Keratinocyte (primary cell): ENCODE data around the gene NGRN. TPM values are rescaled to one million over a fixed set of nuclear protein-coding genes. Genes with fewer than 3 reads are reported as not detected.

Experiments used
- DNase-seq: peaks from one replicate; pipeline ENCODE4 v3.0.0-alpha.2; 2011; ENCODE audit warnings: low read depth, missing footprints, low spot score
- FAIRE-seq: peaks from 2 replicates; lab custom pipeline; 2011; peaks lifted over from hg19 to GRCh38; lab: Jason Lieb, UNC
- H2AFZ ChIP-seq: 2 replicates; pipeline ENCODE4 v1.6.0; 2012; ENCODE audit warnings: low read length, control low read depth, inconsistent platforms; ENCODE audit not compliant: control insufficient read depth
- H3K27ac ChIP-seq: 2 replicates; pipeline ENCODE4 v1.5.1; 2011; ENCODE audit warnings: low read length; ENCODE audit not compliant: control insufficient read depth, insufficient read depth
- H3K27me3 ChIP-seq: 3 replicates; pipeline ENCODE4 v1.6.0; 2011; ENCODE audit warnings: low read length; ENCODE audit not compliant: control insufficient read depth, insufficient read depth; ENCODE audit errors: extremely low read depth
- H3K36me3 ChIP-seq, 2 experiments: 2 replicates in 1 of 2; 3 replicates in 1 of 2; pipeline ENCODE4 v1.5.1; 2011; ENCODE audit warnings: low read length in 2 of 2, mild to moderate bottlenecking in 1 of 2; ENCODE audit not compliant: control insufficient read depth in 2 of 2, insufficient read depth in 2 of 2; ENCODE audit errors: extremely low read depth in 1 of 2
- H3K4me1 ChIP-seq: 3 replicates; pipeline ENCODE4 v1.5.1; 2011; ENCODE audit warnings: low read length; ENCODE audit not compliant: control insufficient read depth, insufficient read depth; ENCODE audit errors: extremely low read depth
- H3K4me2 ChIP-seq: 3 replicates; pipeline ENCODE4 v1.6.0; 2011; ENCODE audit warnings: low read depth, low read length; ENCODE audit not compliant: control insufficient read depth, insufficient read depth; ENCODE audit errors: extremely low read depth
- H3K4me3 ChIP-seq, 3 experiments: fragments of 200-600 bp in 1 of 3; sonication (generic) in 1 of 3; 2 replicates in 2 of 3; 3 replicates in 1 of 3; pipeline ENCODE4 v1.5.1; 2011 to 2016; ENCODE audit warnings: low read length in 3 of 3, mild to moderate bottlenecking in 3 of 3, control low read depth in 2 of 3, inconsistent platforms in 1 of 3, low read depth in 1 of 3, mixed read lengths in 1 of 3, mixed run types in 1 of 3, moderate library complexity in 1 of 3; ENCODE audit not compliant: control insufficient read depth in 2 of 3, insufficient read depth in 2 of 3; ENCODE audit errors: extremely low read depth in 1 of 3
- H3K79me2 ChIP-seq: 2 replicates; pipeline ENCODE4 v1.6.0; 2012; ENCODE audit warnings: low read length; ENCODE audit not compliant: control insufficient read depth, insufficient read depth
- H3K9ac ChIP-seq: 3 replicates; pipeline ENCODE4 v1.6.0; 2011; ENCODE audit warnings: low read length; ENCODE audit not compliant: control insufficient read depth, insufficient read depth; ENCODE audit errors: extremely low read depth
- H3K9me1 ChIP-seq: 3 replicates; pipeline ENCODE4 v1.6.0; 2011; ENCODE audit warnings: low read length; ENCODE audit not compliant: control insufficient read depth, insufficient read depth; ENCODE audit errors: extremely low read depth
- H3K9me3 ChIP-seq: 2 replicates; pipeline ENCODE4 v1.5.1; 2012; ENCODE audit warnings: low read depth, low read length; ENCODE audit not compliant: control insufficient read depth
- H4K20me1 ChIP-seq: 3 replicates; pipeline ENCODE4 v1.6.0; 2011; ENCODE audit warnings: low read length; ENCODE audit not compliant: control insufficient read depth, insufficient read depth; ENCODE audit errors: extremely low read depth
- EZH2 ChIP-seq: IDR thresholded peaks from one replicate; pipeline ENCODE4 v1.6.1; 2012; ENCODE audit warnings: inconsistent platforms, mild to moderate bottlenecking, low read length, moderate library complexity
- dilution Hi-C: fragments of 300-500 bp; cut with MboI; formaldehyde crosslinking; loops from one replicate; pipeline ENCODE4 v1.7.0; 2020; ENCODE audit warnings: low sequenced_read_pairs; ENCODE audit not compliant: extremely low pct_ligation_motif_present
- polyA plus RNA-seq, 5 experiments: library from polyadenylated mRNA; depleted of rRNA in 3 of 5; stranded (reverse) in 3 of 5; stranded (forward) in 1 of 5; unstranded in 1 of 5; fragments of >200 nt; gene quantifications; 1 replicate in 1 of 5; 2 replicates in 3 of 5; 3 replicates in 1 of 5; pipeline versions ENCODE4 v1.2.1 to v1.2.3, GENCODE V29; 2011 to 2012; ENCODE audit warnings: missing spikeins in 2 of 5, low read depth in 1 of 5, low replicate concordance in 1 of 5
- TF ChIP-seq, protein P1 (sequence below), 3 experiments: IDR thresholded peaks in 1 of 3; conservative IDR thresholded peaks in 1 of 3; optimal IDR thresholded peaks in 1 of 3; 2 replicates in 2 of 3; 3 replicates in 1 of 3; pipeline versions ENCODE3 to v1.5.1; 2011; ENCODE audit warnings: low read length in 3 of 3, mild to moderate bottlenecking in 3 of 3, moderate library complexity in 2 of 3, control low read depth in 1 of 3, inconsistent platforms in 1 of 3; ENCODE audit not compliant: insufficient read depth in 2 of 3; ENCODE audit errors: extremely low read depth in 1 of 3

NGRN gene
- polyA plus RNA-seq, 1 donor (not counting 4 experiments of a cell fraction or from before 2014, with no cell fraction given): 54.9 TPM

DNA sequence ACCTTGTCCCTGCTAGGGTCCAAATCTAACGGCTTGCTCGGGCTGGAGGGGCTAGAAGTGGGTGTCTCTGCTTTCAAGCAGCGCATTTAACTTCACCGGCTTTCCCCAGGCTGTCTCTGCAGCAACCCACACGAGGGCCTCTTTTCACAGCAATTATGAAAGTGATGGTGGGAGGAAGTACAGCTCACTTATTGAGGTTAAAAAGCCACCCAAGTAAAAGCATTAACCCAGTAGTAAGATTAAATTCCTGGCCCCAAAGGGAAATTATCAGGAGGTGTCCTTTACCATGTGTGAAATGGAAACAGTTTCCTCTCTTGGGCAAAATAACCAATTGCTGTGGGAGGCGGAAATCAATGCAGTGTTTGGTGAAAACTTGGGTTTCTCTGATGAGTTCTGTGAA lies 41.1 kb downstream of the NGRN start:
- H3K27me3 ChIP-seq: no peaks in the 10 kb centered on the region
- H3K4me2 ChIP-seq: no peak overlapping the region
- no peaks in the 10 kb centered on the region for H3K9me1 ChIP-seq
- no peaks in the 10 kb centered on the region for H3K9me3 ChIP-seq
- no peaks in the 10 kb centered on the region for H3K79me2 ChIP-seq
- no peaks in the 10 kb centered on the region for H4K20me1 ChIP-seq
- dilution Hi-C loops: no loop called here
- no peak overlapping the region for H3K9ac ChIP-seq
- no peaks in the 10 kb centered on the region for H3K4me1 ChIP-seq
- no peak overlapping the region for H2AFZ ChIP-seq
- FAIRE-seq (no peak), DNase-seq (no peak)
- no peaks in the 10 kb centered on the region for H3K36me3 ChIP-seq
- no peak overlapping the region for H3K27ac ChIP-seq
- TF ChIP-seq, protein P1, sequence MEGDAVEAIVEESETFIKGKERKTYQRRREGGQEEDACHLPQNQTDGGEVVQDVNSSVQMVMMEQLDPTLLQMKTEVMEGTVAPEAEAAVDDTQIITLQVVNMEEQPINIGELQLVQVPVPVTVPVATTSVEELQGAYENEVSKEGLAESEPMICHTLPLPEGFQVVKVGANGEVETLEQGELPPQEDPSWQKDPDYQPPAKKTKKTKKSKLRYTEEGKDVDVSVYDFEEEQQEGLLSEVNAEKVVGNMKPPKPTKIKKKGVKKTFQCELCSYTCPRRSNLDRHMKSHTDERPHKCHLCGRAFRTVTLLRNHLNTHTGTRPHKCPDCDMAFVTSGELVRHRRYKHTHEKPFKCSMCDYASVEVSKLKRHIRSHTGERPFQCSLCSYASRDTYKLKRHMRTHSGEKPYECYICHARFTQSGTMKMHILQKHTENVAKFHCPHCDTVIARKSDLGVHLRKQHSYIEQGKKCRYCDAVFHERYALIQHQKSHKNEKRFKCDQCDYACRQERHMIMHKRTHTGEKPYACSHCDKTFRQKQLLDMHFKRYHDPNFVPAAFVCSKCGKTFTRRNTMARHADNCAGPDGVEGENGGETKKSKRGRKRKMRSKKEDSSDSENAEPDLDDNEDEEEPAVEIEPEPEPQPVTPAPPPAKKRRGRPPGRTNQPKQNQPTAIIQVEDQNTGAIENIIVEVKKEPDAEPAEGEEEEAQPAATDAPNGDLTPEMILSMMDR (optimal IDR thresholded peaks at IDR 0.05 in 1 of 3, IDR thresholded peaks at IDR 0.05 in 1 of 3, conservative IDR thresholded peaks at IDR 0.05 in 1 of 3; ENCODE audit: extremely low read depth in 1 of 3, insufficient read depth in 2 of 3, low read length in 3 of 3): no peak
- TF ChIP-seq EZH2: no peak
- no peak overlapping the region for H3K4me3 ChIP-seq

DNA sequence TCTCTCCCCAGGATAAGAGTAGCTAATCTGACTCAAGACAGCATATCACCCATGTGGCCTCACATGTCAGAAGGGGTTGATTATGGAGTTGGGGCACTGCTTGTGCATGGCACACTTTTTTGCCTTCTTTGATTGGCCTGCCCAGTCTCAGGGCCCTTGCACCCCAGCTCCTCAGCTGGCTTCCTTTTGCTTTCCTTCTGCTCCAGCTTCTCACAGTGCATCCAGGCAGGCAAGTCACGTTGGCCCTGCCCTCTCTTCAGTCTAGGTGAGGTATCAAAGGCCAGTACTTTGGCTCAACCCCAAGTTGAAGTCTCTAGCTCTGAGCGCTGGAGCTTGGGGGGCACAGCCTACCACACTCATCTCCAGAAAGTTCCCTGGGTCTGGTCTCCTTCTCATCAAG lies 42.2 kb downstream of the NGRN start:
- no peak overlapping the region for H3K4me3 ChIP-seq
- FAIRE-seq: no peak
- H4K20me1 ChIP-seq: no peaks in the 10 kb centered on the region
- no peaks in the 10 kb centered on the region for H3K27me3 ChIP-seq
- H3K79me2 ChIP-seq: no peaks in the 10 kb centered on the region
- H3K9me1 ChIP-seq: no peaks in the 10 kb centered on the region
- no peak overlapping the region for H2AFZ ChIP-seq
- no peaks in the 10 kb centered on the region for H3K36me3 ChIP-seq
- dilution Hi-C loops: no loop called here
- no peaks in the 10 kb centered on the region for H3K9me3 ChIP-seq
- H3K4me1 ChIP-seq: no peaks in the 10 kb centered on the region
- DNase-seq: no peak
- no peak overlapping the region for H3K4me2 ChIP-seq
- no peak overlapping the region for H3K9ac ChIP-seq
- TF ChIP-seq, protein P1 (optimal IDR thresholded peaks at IDR 0.05 in 1 of 3, IDR thresholded peaks at IDR 0.05 in 1 of 3, conservative IDR thresholded peaks at IDR 0.05 in 1 of 3; ENCODE audit: extremely low read depth in 1 of 3, insufficient read depth in 2 of 3, low read length in 3 of 3): no peak
- TF ChIP-seq EZH2: no peak
- no peak overlapping the region for H3K27ac ChIP-seq
